MM.1S (cell line): ENCODE measurements around the gene RASA4B.
"Not testable (repeated sequence)": the region's sequence is repeated elsewhere in the genome, so short reads cannot be mapped to it uniquely, and the experiment has no call there.

Source experiments
- EZH2 ChIP-seq: fragments of 300-600 bp; sonication (generic); optimal IDR thresholded peaks from 2 replicates; pipeline ENCODE3; 2017; ENCODE audit warnings: low read depth, mild to moderate bottlenecking, antibody characterized with exemption, low read length, mixed read lengths
- TF ChIP-seq, protein P1 (sequence below): fragments of 300-600 bp; sonication (generic); IDR thresholded peaks from 2 replicates; pipeline ENCODE4 v1.5.1; 2016; ENCODE audit warnings: antibody characterized with exemption, low read length, mixed read lengths

GRCh38 chr7:102498321-102498720 lies 19.3 kb downstream of the RASA4B start:
- TF ChIP-seq, protein P1, sequence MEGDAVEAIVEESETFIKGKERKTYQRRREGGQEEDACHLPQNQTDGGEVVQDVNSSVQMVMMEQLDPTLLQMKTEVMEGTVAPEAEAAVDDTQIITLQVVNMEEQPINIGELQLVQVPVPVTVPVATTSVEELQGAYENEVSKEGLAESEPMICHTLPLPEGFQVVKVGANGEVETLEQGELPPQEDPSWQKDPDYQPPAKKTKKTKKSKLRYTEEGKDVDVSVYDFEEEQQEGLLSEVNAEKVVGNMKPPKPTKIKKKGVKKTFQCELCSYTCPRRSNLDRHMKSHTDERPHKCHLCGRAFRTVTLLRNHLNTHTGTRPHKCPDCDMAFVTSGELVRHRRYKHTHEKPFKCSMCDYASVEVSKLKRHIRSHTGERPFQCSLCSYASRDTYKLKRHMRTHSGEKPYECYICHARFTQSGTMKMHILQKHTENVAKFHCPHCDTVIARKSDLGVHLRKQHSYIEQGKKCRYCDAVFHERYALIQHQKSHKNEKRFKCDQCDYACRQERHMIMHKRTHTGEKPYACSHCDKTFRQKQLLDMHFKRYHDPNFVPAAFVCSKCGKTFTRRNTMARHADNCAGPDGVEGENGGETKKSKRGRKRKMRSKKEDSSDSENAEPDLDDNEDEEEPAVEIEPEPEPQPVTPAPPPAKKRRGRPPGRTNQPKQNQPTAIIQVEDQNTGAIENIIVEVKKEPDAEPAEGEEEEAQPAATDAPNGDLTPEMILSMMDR = not testable (repeated sequence)
- TF ChIP-seq EZH2 = not testable (repeated sequence)
